GM18502 (cell line): Measurements from ENCODE around the gene OR52E6.

Source experiments
- ATAC-seq: cut with Tn5 transposase; IDR thresholded peaks from one replicate; pipeline ENCODE4 v1.9.1; 2021; ENCODE audit warnings: mild to moderate bottlenecking; ENCODE audit not compliant: unreplicated experiment, poor library complexity

Gene OR52E6

DNA sequence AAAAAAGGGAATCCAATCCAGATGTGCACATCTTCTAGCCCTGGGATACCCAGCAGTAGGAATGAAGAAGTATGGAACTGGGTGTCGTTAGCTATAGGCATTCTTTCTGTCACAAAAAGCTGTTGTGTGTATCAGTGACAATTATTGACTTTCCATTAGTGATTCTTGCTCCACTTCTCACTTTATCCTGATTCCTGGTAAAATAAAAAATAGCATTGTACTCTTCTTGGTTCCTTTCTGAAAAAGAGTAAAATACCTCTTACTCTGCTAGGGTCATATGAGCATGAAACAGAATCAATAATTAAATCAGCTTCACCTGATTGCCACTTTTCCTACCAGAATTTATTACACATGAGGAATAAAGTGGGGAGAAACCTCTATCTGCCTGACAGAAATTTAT, at the start of gene OR52E6:
OR52E6 (minus strand) TSS at position 101 of the 400 bp plus-strand sequence; CDS start at position 101, 0 bp downstream.
- no peak for ATAC-seq

DNA sequence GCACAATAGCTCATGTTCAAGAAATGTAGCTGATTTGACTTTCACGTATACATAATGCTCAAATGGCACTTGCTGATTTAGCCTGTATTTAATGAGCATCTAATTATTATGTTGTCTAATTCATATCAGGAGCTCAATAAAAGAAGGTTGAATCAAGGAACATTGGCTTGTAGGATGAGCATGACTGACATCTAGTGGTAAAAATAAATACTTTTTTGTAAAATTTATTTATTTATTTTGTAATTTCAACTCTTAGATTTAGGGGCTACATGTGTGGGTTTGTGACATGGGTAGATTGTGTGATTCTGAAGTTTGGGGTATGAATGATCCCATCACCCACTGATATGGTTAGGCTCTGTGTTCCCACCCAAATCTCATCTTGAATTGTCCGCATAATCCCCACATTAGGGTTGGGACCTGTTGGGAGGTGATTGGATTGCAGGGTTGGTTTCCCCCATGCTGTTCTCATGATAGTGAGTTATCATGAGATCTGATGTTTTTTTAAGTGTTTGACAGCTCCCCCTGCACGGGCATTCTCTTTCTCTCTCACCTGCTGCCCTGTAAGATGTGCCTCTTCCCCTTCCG, 49.6 kb upstream of the OR52E6 start:
- ATAC-seq: no peak

DNA sequence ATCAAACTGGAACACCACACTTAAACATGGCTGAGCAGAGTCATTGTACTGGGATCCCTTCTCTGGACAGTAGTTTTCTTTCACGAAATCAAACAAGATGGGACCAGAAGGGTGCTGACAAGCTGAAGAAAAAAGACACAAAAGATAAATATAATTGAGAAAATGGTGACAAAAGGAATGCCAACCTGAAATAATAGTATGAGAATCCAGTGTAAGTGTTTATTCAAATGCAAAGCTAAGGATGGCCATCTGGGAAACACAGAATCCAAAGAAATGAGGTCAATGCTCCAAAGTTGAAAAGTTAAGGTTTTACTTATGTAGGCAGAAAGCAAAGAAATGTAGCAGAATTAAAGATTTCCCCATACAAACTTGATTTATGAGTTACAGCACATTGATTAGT, 46.0 kb upstream of the OR52E6 start:
- no peak for ATAC-seq

DNA sequence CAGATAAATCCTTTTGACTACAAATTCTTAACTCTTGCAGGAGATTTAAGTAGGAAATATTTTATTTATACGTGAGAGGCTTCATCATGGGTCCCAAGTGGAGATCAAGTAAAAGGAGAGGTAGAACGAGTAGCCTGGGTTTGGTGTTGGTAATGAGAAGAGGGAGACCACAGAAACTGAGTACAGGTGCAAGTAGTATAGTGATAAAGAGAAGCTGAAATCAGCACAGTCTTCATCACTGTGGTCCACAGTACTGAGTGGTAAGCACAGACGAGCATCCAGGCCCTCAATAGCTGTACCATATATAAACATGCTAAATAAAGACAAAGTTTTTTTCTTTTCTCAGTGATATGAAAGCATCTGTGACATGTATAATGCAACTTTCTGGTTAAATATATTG, 45.5 kb upstream of the OR52E6 start:
- ATAC-seq: no peak

DNA sequence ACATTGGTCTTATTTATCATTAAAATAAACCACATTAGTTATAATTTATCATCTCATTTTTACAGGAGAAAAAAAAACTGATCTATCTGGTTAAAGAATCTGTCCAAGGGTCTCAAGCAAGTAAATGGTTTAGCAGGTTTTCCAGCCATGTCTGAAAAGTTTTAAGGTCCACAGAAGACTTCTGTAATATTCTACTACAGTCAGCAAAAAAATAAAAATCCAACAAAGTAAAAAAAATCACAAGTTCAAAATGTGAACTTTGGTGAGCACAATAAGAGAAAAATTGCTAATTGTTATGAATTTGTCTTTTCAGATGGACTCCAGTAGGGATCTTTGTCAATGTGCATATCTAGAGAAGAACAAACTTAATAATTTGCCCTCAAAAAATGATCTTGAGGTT, 40.1 kb upstream of the OR52E6 start:
- no peak for ATAC-seq

DNA sequence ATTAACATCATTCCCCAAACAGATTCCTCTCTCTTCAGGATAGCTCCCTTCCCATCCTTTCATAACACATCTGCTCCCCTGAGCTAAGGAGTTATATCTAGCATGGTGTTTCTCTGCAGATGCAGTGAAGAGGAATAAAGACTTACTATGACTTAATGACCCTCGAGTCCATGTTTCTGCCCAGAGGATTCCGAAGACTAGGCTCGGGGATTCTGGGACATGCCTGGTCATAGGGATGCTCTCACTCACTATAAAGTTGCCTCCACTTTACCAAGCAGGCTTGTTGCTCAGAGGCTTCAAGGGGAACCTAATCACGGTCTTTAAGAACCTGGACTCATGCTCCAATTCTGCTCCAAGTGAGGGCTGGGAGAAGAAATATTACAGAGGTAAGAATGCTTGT, 38.6 kb upstream of the OR52E6 start, which contains the start of gene OR52E4:
OR52E4 (plus strand) TSS at position 301 of the 400 bp plus-strand sequence. CDS start 3,664 bp downstream, outside the sequence.
- no peak for ATAC-seq

DNA sequence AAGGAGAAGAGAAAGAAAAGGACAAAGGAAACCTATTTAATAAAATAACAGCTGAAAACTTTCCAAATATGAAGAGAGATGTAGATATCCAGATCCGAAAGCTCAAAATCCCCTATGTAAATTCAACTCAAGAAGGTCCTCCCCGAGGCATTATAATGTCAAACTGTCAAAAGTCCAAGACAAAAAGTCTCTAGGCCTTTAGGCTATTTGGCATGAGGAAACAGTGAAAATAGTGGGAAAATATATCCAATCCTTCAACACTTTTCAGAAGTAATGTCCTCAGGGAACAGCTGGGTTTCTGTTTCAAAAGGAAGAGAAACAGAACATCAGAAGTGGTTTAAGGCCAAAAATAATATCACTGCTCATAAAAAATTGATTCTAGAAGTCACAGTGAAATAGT, 36.9 kb upstream of the OR52E6 start:
- no peak for ATAC-seq

DNA sequence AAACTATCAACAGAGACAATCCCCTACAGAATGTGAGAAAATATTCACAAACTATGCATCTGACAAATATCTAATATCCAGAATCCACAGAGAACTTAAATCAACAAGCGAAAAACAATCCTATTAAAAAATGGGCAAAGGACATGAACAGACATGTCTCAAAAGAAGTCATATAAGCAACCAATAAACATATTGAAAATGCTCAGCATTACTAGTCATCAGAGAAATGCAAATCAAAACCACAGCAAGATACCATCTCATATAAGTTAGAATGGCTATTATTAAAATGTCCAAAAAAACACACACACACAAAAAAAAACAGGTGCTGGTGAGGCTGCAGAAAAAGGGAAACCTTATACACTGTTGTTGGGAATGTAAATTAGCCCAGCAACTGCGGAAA, 24.1 kb upstream of the OR52E6 start:
- no peak for ATAC-seq

DNA sequence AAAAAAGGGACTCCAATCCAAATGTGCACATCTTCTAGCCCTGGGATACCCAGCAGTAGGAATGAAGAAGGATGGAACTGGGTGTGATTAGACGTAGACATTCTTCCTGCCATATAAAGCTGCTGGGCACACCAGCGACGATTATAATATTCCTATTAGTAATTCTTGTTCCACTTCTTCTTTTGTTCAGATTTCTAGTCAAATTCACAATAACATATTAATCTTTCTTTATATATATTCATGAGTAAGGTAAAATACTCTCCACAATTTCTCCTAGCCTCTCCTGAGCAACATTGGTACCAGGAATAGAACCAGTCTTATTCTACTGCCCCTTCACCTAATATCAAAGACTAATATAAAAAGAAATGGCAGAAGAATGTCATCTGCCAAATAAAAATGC, 15.9 kb upstream of the OR52E6 start, which contains the start of gene OR52E8:
OR52E8 (minus strand) TSS at position 101 of the 400 bp plus-strand sequence; CDS start at position 101, 0 bp downstream.
- ATAC-seq: no peak

DNA sequence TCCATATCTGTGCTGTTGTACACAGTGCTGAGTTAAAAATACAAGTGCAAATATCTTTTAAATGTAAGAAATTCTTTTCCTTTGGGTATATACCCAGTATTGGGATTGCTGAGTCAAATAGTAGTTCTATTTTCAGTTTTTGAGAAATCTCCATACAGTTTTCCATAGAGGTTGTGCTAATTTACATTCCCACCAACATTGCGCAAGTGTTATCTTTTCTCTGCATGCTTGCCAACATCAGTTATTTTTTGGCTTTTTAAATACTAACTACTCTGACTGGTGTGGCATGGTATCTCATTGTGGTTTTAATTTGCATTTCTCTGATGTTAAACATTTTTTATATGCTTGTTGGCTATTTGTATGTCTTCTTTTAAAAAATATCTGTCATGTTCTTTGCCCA, 9.3 kb upstream of the OR52E6 start:
- no peak for ATAC-seq

DNA sequence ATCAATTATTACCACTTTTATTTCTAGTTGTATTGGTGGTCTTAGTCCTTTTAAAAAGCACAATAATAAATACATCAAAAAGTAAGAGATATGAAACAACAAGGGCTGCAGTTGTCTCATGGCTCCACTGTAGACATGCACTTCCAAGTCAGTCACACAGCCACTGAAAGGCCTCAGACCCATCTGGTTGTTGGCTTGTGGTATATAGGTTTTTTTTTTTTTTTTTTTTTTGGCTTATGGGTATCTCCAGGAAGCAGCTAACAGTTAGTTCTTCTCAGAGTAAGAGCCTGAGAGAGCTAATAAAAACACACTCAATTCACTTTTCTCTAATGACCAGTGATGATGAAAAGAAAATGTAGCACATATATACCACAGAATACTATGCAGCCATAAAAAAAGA, 6.0 kb upstream of the OR52E6 start:
- no peak for ATAC-seq

DNA sequence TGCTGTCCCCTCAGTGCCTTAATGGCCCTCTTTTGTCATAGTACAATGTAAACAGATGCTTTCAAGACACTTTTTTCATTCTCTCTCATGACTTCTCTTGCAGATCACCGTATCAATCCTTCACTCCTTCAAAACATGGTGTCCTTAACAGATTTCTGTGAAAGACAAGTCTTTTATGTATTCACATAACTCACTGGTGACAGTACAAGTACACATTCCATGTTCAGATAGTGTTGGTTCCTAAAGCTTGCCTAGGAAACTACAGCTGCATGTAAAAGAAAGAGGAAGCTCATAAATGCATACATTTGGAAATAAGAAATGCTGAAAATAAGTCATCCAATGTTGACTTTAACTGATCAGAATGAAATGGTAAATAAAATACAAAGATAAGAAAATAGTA, 5.0 kb upstream of the OR52E6 start:
- ATAC-seq: no peak

DNA sequence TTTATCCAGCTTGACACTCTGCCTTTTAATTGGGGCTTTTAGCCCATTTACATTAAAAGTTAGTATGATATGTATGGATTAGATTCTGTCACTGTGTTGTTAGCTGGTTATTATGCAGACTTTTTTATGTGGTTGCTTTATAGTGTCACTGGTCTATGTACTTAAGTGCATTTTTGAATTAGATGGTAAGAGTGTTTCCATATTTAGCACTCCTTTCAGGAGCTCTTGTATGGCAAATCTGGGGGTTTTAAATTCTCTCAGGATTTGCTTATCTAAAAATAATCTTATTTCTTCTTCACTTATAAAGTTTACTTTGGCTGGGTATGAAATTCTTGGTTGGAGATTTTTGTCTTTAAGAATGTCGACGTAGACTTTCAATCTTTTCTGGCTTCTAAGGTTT, 4.0 kb downstream of the OR52E6 start:
- no peak for ATAC-seq

DNA sequence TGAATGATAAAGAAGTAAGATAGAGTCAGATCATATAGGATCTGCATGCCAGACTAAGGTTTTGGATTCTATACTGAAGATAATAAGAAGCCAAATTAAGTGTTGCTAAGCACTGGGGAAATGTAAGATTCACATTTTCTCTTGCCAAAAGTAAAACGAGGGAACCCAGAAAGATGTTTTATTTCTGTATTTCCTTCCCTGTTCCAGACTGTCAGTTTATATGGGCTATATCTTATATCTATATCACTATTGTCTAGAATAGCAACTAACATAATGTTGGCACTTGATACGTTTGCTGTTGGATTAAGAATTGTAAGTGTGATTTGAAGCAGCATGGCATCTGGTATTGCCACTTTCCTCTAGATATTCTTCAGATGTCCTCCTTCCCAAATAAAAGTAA, 8.3 kb downstream of the OR52E6 start:
- ATAC-seq: no peak

DNA sequence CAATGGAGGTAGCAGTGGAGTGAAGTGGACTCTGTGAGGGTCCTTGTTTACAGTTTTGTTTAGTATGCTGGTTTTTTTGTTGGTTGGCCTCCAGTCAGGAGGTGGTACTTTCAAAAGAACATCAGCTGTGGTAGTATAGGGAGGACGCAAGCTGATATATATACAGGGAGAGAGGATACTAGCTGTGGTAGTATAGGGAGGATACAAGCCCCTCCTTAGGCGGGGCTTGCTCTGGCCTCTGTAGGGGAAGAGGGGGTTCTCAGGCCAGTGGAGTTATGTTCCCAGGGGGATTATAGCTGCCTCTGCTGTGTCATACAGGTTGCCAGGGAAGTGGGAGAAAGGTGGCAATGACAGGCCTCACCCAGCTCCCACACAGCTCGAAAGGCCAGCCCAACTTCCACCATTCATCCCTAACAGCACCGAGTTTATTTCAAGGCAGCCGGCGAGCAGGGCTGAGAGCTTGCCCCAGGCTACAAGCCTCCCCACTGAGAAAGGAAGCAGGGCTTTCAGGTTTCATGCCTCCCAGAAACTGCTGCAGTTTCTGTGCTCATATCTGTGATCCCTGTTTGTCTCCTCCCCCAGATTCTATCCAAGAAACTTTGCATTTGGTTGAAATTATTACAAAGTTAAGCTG, 10.4 kb downstream of the OR52E6 start:
- ATAC-seq: no peak

DNA sequence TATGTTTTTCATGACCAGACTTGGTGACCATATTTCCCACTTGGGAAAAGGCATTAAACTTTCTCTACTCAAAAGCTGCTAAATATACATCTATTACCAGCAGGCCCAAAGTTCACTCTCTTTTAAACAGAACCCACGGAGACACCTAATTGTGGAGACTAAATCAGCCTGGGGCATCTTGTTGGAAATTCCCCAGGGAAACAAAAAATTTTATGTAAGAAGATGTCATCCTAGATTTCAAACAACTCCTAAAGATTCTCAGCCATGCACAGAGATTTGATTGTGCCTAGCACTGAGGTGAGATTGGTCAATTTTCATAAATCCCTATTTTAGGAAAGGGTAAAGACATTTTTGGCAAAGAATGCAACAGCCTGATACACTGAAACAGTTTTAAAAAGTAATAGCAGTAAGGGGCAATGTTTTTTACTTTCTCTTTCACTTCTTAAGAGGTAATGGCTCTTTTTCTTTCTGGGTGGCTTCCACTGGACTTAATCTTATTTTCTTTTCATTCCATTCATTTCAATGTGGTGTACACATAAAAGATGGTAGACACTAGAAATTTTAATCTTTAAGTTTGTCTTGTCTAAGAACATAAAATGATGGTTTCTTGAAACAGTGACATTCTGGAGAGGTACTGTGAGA, 23.3 kb downstream of the OR52E6 start:
- peak; percentile 68 for ATAC-seq

DNA sequence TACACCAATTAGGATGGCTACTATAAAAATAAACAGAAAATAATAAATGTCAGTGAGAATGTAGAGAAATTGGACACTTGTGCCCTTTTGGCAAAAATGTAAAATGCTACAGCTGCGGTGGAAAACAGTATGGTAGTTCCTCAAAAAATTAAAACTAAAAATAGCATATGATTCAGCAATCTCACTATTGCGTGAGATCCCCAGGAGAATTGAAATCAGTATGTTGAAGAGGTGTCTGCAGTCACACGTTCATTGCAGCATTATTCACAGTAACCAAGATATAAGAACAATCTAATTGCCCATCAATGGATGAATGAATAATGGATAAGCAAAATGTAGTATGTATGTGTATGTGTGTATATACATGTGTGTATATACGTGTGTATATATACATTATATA, 26.2 kb downstream of the OR52E6 start:
- peak; percentile 40 for ATAC-seq

DNA sequence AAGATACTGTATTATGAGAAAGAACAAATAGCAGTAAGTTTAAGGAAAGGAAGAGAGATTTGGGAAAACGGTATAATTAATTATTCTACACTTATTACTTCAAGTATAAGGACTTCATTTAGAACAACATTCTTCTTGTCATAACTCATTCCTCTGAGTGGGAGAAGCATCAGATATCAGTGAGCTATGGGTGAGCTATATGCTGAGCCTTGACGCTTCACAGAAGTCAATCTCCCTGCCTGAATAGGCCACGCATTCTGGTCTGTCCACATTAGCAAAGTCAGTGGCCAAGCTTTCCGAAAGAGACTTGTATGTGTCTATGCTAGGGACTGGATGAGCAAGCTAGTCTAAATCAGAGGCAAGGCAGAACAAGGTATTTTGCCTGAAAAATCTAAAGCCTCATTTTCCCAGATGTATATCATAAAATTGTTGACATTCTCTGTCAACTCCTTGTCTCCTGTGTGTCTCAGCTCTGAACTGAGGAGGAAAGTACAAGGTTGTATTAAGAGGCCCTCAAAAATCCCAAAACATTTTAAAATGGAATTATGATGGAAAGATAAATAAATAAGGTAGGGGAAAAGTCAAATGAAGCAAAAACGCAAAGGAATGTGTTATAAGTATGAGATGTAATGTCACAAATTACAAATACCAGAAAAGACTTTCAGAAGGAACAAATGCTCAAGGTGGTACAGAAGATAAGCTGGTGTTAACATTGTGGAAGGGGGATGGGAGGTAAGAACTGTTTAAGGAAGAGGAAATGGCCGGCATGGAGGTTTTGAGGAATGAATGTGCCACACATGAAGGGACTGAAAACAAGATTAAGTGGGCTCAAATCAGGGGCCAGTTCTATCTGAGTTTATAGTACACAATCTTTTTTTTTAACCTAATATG, 31.5 kb downstream of the OR52E6 start:
- no peak for ATAC-seq

DNA sequence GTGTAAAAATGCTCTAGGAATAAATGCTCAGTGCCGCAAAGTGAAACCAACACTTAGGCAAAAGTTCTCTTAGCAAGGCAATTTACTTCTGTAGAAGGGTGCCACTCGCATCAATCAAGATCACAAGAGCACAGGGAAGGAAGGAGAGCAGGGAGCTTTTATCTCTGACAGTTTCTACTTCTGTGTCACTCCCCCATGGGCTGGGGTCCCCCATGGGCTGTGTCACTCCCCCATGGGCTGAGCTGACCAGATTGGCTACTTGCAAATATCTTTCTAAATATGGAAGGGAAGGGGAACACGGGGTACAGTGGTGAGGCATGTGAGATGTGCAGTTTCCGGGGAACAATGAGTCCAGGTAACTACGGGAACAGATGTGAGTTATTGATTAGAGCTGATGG, 32.6 kb downstream of the OR52E6 start:
- peak; percentile 34 for ATAC-seq

DNA sequence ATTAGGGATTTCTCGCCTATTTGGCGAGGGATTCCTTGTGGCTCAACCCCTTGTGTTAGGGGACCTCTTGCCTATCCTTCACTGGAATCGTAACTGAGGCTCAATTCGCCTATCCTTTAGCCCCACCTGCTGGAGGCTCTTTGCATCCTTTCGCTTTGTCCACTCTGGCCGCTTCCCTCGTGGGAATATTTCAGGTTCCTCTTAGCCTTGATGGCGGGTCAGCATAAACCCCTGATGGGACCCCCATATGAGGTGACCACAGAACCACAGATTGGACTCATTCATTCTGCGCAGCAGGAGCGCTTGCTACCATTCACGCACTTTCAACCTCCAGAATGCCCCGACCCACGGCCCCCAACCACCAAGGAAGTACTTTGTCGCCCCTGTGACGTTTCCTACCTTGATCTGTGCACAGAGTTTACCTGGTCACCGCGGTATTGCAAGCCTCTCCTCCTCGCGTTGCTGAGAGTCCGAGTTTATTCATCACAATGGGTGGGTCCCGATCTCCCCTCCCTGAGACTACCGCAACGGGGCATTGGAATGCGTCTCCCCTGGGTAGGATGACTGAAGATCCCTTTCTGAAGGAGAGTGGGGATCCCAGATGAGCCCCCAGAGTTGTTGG, 33.1 kb downstream of the OR52E6 start, which contains the start of gene OR52N2:
OR52N2 (plus strand) TSS at position 425 of the 622 bp plus-strand sequence. CDS start 11,412 bp downstream, outside the sequence.
- ATAC-seq: peak; percentile 94
